Bladder microvascular endothelial cell (primary cell): Measurements from ENCODE around the gene TMEM38A. TPM values are rescaled to one million over a fixed set of nuclear protein-coding genes. Genes with fewer than 3 reads are reported as not detected.

Experiments
- total RNA-seq: library from RNA; depleted of rRNA; stranded (reverse); fragments of >200 nt; gene quantifications from 2 replicates; pipeline ENCODE4 v1.2.3, GENCODE V29; 2014

TMEM38A gene
- total RNA-seq, result 1.1 and 1.4 TPM in 2 replicates

GRCh38 chr19:16660763-16661479 lies at the start of gene TMEM38A:
TSS of gene TMEM38A (plus strand) at chr19:16661139. CDS start at chr19:16661218, 79 bp downstream.

GRCh38 chr19:16628183-16628983 lies 32.6 kb upstream of the TMEM38A start, which contains the start of gene MED26:
TSS of gene MED26 (minus strand) at chr19:16628204. CDS start at chr19:16627943, 261 bp downstream.

GRCh38 chr19:16659832-16660708 lies 869 bp upstream of the TMEM38A start, which contains the start of gene SMIM7:
TSS of gene SMIM7 (minus strand) at chr19:16660144. CDS start at chr19:16660110, 34 bp downstream.

Other genes starting within 250 kb of the TMEM38A start
- 7.0 and 11.5 TPM in 2 replicates for gene EPS15L1, start 189.2 kb upstream of the TMEM38A start, total RNA-seq
- 0.16 TPM in 1 of 2 replicates, not detected in the other for gene CALR3, start 165.0 kb upstream of the TMEM38A start, total RNA-seq
- gene C19orf44, start 164.7 kb upstream of the TMEM38A start, total RNA-seq, result 0.65 and 2.8 TPM in 2 replicates
- gene CHERP, start 118.7 kb upstream of the TMEM38A start, total RNA-seq, result 4.2 and 15.9 TPM in 2 replicates
- gene SLC35E1, start 88.7 kb upstream of the TMEM38A start, total RNA-seq, result 11.3 and 25.6 TPM in 2 replicates
- gene MED26, start 32.9 kb upstream of the TMEM38A start, total RNA-seq, result 3.1 and 6.9 TPM in 2 replicates
- gene SMIM7, start 995 bp upstream of the TMEM38A start, total RNA-seq, result 29.8 and 56.6 TPM in 2 replicates
- under 0.01 TPM in 1 of 2 replicates, not detected in the other for gene NWD1, start 58.7 kb downstream of the TMEM38A start, total RNA-seq
- gene SIN3B, start 168.3 kb downstream of the TMEM38A start, total RNA-seq, result 25.1 and 72.7 TPM in 2 replicates
- 3.4 and 7.0 TPM in 2 replicates for gene F2RL3, start 227.9 kb downstream of the TMEM38A start, total RNA-seq